Stimulated activated CD4-positive, alpha-beta T cell treated with anti-CD3 and anti-CD28 coated beads, TNF-alpha, amount 100 ng/mL, for 24 hours (primary cell): Measurements from ENCODE around the gene TRIOBP.

Source experiments
- DNase-seq, 3 experiments: peaks; one replicate each; pipeline ENCODE4 v3.0.0-alpha.2; 2020; ENCODE audit warnings: low read depth in 3 of 3

The TRIOBP gene

DNA sequence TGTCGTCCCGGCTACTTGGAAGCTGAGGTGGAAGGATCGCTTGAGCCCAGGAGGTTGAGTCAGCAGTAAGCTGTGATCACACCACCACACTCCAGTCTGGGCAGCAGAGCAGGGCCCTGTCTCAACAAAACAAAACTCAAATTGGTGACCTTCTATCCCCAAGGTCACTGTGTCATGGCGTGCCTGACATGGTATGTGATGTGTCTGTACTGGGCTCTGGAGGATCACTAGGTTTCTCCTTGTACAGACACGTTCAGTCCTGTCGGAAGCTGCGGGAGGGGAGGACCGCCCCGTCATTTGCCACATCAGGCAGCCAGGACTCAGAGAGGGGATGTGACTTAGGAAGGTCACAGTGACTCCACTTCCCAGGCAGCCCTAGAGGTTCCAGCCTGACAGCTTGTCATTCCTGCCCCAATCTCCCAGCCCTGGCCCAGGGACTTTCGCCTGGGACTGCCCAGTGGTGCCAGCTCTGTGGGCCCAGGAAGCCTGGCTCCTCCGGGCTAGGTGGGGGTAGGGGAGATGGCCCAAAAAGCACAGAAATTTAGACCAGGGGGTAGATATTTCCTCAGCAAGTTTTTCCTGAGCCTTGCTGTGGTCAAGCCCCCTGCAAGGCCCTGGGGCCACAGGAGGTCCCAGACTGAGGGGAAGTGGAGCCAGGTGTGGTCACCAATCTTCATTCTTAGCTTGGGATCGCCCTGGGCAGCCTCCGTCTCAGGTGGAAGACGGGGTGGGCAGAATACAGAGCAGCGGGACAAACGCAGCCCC, 53.2 kb downstream of the TRIOBP start:
- DNase-seq, result no peak

DNA sequence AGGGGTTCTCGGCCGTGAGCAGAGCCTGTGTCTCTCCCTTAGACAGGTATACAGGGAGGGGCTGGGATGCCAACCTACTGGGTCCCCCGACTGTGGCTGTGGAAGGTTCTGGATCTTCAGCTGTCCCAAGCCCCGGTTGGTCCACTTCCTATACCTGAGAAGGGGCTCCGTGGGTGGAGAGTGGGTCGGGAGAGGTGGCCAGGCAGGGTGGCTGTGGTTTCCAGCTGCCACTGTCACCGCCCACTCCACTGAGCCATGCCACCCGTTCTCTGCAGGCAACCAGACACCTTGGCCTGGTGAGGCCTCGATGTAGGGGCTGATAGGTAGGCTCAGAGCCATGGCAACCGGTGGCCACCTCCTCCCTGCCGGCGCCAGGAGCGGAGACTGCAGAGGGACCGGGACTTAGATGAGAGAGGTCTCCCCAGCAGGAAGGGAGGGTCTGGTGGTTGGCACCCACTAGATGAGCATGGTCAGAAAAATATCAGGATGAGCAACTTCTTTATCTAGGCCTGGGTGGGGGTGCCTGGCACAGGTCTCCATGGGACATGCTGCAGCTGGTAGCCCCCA, 53.8 kb downstream of the TRIOBP start:
- no peak for DNase-seq

DNA sequence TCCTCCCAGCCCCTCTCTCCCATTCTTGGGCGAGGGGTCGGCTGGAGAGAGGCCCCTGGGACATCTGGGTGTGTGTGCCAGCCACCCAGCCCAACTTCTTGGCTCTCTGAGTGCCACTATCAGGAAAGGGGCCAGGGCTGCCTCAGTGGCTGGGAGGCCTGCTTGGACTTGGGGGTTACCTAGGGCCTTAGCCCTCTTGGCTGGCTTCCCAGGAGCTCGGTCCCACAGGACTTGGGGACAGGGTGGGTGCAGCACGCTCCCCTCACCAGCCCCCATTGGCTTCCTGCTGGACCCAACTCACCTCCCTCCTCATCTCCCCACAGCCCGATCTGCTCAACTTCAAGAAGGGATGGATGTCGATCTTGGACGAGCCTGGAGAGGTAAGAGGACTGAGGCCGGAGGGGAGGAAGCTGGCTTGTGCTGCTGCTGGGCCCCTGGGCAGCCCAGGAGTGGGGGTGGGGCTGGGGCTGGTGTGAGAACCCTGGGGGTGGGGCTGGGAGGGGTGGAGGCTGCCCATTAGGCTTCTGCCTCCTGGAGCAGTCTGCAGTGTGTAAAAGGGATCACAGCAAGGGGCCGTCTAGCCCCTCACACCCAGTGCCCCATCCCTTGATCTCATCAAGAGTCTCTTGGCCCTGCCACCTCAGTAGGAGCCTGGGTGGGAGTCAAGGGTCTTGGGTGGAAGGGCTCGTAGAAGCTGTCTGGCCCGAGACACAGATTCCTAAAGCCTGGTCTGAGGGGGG, 54.8 kb downstream of the TRIOBP start:
- no peak for DNase-seq

DNA sequence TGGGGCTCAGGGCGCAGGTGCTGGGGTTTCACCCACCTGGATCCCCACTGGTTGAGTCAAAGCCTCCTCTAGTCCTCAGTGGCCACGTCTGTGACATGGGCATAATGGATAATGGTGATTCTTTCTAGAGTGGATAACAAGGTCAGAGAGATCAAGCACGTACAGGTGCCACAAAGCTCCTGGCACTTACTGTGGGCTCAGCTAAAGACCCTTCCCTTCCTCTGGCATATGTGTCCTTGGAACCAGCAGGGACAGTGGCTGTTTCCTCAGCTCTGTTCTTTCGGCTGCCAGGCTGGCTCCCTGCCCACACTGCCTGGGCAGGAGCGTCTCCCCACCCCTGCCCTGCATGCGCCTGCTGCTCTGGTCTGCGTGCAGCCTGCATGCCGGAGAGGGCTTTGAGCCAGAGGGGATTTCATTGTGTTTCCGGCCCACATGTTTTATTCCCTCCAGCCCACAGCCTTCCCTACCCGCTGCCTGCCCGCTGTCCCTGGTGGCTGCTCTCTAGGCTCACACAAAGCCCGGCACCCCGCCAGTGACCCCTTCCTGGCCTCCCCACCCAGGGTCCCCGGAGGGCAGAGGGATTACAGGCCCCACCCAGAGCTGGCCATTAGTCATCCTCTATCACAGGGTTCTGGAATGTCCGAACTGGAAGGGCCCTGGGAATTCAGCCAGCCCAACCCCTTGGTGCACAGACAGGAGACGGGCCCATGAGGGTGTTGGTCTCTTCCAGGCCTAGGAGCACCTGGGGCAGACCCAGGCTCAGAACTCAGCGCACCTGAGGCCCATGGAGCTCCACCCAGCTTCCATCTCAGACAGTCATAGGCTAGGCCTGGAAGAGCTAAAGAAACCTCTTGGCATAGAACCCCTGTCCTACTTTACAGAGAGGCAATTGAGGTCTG, 55.6 kb downstream of the TRIOBP start:
- DNase-seq, result no peak

DNA sequence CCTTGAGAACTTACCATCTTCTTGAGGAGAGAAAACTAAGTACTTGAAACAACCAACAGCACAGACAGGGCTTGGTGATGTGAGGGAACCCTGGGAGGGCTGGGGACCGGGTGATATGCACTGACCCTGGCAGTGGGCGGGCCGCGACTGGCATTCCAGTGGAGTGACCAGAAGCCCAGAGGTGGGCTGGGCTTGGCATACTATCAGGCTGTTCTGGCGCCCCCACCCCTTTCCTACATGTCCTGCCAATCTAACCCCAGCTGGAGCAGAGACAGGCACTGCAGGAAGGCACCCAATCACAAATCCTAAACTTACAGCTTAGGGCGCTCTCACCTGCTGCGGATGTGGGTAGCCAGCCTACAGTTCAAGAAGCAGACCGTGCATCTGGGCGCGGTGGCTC, 56.9 kb downstream of the TRIOBP start:
- no peak for DNase-seq

DNA sequence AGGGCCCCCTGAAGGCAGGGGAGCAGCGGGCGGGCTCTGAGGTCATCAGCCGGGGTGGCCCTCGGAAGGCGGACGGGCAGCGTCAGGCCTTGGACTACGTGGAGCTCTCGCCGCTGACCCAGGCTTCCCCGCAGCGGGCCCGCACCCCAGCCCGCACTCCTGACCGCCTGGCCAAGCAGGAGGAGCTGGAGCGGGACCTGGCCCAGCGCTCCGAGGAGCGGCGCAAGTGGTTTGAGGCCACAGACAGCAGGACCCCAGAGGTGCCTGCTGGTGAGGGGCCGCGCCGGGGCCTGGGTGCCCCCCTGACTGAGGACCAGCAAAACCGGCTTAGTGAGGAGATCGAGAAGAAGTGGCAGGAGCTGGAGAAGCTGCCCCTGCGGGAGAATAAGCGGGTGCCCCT, 60.8 kb downstream of the TRIOBP start:
- no peak for DNase-seq

DNA sequence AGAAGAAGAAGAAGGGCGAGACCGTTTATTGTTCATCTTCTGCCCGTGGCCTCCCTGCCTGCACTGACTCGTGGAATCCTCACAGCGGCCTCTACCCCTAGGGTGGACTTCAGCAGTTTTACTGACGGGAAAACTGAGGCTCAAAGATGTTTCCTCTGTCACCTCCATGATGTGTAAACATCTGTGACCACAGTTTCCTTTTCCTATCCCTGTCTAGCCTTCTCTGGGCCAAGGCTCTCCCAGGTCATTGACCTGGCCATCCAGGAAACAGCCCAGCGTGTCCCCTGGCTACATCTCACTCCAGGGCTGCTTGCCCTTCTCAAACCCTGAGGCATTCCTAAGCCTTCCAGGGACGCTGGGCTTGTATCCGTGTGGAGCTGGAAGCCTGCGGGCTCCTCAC, 61.8 kb downstream of the TRIOBP start:
- DNase-seq, result no peak

DNA sequence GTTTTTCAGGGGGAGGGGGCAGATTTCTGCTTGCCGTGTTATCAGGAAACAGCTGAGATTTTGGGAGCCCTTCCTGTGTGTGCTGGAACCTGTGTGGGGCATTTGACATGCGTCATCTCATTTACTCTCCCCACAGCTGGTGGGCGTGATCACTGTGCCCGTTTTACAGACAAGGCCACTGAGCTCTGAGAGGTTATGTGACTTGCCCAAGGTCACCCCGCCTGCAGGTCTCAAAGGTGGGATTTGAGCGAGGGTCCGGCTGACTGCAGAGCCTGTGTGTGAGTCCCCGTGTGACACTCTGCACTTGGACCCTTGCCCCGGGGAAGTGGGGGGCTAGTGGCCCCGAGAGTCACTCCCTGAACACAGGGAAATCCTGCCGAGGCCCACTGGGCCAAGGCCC, 62.4 kb downstream of the TRIOBP start:
- DNase-seq, result no peak

DNA sequence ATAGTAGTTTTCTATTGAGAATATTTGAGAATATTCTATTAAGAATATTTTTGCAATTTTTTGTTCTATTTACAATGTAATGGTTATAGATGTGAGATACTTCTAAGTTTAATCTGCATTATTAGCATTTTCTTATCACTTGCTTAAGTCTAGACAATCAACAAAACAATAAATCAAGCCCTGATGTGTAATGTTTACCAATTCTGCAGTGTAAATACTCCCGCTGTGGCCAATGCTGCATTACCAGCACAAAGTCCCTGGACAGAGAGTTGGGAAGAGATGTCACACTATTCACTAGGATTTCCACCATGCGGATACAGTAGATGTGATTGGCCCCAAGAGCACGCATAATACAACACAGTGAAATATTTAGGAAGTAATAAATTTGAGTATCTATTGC, 63.3 kb downstream of the TRIOBP start:
- no peak for DNase-seq

DNA sequence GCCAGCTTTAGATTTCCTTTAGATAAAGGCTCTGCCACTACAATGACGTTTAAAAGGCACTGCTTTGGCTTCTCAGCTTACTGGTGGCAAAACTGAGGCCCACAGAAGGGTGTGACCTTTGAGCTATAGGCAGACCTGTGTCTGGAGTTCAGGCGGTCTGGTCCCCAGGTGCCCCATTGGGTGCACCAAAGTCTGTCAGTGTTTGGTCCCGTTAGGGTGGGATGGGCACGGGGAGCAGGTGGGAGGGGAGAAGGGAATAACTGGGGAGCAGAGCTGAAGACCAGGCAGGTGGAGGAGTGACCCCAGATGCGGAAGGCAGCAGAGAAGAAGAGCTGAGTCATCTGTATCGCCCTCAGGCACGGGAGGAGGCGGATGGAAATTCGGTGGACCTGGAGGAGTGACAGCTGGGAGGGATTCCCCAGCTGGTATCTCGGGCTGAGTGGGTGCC, 65.6 kb downstream of the TRIOBP start:
- DNase-seq, result no peak

DNA sequence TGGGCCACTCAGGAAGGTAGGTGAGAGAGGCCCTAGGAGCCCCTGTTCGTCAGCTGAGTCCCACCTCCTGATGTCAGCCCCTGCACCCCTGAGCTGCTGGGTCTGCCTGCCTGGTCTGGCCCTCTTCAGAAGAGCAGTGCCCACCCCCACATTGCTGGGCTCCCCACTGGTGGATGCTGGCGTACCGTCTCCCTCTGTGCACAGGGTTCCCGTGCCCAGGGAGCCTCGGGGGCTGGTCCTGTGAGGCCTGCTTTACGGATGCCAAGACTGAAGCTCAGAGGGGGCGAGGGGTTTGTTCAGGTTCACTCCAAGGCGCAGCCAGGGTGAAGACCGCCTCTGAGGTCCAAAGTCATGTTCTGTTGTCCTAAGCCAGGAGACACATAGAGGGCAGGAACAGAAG, 66.2 kb downstream of the TRIOBP start:
- DNase-seq, result no peak

DNA sequence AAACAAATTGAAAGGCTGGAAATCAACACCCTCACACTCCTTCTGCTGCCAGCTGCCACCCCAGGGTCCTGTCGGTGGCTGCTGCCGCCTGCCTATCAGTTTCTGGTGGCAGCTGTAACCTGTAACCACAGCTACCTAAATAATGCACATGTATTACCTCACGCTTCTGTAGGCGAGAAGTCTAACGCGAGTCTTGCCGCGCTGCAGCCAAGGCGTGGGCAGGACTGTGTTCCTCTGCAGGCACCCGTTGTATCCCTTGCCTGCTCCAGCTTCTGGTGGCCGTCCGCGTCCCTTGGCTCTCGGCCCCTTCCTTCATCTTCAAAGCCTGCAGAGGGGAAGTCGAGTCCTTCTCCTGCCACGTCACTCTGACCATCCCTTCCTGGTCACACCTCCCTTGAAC, 66.8 kb downstream of the TRIOBP start:
- DNase-seq, result no peak

DNA sequence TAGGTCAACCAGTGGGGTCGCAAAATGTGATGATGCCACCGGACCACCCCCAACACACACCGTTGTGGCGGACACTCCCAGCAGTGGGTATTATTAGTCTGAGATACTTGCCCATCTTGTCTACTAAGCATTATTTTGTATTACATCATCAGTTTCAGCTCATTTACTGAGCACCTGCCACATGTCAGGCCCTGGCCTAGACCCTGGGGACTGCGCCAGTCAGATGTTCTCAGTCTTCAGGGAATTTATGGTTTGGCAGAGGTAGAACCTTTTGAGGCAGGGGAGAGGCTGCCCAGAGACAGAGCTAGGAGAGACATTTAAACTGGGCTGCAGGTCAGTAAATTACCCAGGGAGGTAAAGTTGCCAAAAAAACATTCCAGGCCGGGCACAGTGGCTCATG, 67.8 kb downstream of the TRIOBP start:
- no peak for DNase-seq

DNA sequence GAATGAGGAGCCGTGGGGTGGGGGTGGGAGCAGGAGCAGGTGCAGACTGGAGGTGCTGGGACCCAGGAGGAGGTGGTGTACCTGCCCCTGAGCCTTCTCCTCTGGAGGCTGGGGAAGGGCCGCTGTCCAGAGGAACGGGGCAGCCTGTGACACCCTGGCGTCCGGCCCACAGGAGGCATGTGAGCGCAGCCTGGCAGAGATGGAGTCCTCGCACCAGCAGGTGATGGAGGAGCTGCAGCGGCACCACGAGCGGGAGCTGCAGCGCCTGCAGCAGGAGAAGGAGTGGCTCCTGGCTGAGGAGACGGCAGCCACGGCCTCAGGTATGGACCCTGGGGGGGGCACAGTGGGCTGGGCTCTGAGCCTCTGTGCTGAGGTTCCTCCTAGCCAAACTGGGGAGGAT, 68.7 kb downstream of the TRIOBP start:
- no peak for DNase-seq

DNA sequence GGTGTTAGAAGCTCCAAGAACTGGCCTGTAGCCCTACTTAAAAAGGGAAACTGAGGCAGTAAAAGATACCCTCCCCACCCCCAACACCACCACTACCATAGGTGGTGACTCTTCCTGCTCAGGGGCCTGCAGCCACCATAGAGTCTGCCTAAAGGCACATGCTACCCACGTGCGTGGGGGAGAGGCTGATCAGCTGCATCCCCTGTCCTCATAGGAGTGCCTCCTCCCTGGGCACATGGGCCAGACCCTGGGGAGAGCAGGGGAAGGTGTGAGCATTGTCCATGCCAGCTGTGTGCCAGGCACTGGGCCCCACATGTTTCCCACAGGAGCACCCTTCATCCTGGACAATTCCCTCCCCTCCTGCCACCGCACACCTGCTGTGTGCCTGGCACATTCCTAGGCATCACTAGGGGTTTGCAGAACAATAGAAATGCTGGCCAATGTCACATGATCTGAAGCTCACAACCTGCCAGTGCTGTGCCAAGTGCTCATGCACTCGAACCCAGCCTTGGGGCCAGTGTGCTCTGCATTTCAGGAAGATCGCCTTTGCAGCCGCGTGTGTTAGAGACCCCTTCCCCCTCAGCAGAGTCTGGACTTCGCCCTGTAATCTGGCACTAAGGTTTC, 69.2 kb downstream of the TRIOBP start:
- DNase-seq, result no peak

DNA sequence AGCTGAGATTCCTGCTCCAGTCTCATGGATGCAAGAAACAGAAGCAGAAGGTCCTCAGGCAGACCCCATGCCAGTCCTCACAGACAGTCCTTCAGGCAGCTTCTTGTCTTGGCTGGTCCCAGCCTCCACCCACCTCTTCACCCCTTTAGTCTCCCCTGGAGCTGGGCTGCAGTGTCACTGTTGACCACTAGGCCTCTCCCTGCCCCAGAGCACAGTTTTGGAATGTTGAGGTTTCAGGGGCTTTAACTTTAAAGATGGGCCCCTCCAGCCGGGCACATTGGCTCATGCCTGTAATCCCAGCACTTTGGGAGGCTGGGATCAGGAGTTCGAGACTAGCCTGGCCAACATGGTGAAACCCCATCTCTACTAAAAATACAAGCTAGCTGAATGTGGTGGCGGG, 71.4 kb downstream of the TRIOBP start:
- no peak for DNase-seq

DNA sequence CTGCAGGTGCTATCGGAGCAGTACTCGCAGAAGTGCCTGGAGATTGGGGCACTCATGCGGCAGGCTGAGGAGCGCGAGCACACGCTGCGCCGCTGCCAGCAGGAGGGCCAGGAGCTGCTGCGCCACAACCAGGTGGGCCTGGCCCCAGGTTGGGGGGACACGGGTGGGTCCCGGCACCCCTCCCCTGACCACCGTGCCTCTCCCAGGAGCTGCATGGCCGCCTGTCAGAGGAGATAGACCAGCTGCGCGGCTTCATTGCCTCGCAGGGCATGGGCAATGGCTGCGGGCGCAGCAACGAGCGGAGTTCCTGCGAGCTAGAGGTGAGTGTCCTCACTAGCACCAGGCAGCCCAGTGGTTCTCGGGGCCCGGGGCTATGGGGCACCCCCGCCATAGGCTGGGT, 72.2 kb downstream of the TRIOBP start:
- no peak for DNase-seq

DNA sequence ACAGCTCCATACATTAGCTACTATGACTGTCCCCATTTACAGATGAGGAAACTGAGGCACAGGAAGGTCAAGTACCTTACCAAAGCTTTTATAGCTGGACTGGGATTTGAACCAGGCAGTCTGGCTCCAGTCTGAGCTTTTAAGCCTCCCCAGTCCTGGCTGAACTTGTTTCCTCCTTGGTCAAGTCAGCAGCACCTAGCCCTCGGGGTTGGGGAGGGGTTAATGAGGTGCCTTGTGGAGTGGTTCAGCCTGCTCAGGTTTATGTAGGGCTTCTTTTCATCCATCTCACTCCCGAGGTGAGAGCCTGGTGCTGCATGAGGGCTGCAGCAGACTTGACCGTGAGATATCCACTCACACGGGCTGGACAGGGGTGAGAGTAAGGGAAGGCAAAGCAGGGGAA, 74.2 kb downstream of the TRIOBP start:
- no peak for DNase-seq

DNA sequence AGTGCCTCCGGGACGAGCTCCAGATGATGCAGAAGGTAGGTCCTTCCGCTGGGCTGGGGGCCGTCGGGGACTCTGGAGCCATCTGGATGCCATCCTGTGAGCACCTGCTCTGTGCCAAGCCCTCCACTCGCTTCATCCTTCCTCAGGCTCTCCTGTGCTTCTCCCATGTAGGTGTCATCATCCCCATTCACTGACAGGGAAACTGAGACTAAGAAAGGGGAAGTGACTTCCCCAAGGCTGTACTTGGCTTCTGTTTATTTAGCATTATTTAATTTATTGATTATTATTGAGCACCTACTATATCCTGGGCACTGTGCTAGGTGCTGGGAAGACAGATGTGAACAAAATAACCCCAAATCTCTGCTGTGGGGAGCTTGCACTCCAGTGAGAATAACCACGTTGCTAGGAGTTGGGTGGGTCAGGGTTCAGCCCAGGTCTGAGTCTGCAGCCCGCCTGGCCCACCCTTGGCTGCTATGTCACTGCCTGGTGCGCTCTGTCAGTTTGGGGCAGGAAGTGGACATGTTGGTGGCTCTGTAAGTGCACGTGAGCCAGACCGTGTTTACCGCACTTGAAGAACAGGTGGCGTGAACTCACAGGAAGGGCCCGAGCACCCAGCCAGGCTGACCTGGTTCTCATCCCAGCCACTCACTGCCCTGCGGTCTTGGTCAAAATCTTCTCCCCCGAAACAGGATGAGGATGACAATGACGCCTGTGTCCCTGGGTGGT, 75.0 kb downstream of the TRIOBP start:
- DNase-seq, result no peak

DNA sequence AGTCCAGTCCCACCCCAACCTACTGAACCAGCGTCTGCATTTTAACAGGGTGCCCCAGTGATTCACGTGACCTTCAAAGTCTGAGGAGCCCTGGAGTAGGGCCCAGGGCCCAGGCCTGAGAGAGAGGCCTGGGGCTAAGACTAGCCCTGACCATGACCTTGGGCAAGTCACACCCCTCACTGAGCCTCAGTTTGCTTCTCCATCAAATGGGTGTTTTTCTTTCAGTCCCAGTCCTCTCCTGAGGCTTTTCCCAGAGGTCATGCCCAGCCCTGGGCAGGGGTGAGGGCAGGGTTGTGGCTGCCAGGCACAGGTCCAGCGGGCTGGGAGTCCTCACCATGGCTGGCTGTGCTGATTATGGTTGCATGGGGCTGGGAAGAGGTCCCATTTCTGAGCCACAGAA, 77.9 kb downstream of the TRIOBP start:
- no peak for DNase-seq
